ENCODE measurements around the gene BASP1. TPM values are rescaled to one million over a fixed set of nuclear protein-coding genes. Genes with fewer than 3 reads are reported as not detected.

Gene BASP1
- total and polyA plus RNA-seq, 2 experiments from 2014 or later = 87.5 to 114 TPM

- TF ChIP-seq ETS1 (IDR thresholded peaks at IDR 0.05) (no peak), EZH2phosphoT487 (IDR thresholded peaks at IDR 0.05; ENCODE audit: unreplicated experiment) (no peak), CREB1 (CRISPR knock-in tag; IDR thresholded peaks at IDR 0.05; ENCODE audit: low read depth) (no peak), ZNF331 (CRISPR knock-in tag; IDR thresholded peaks at IDR 0.05; ENCODE audit: low read depth) (no peak), CTCF (conservative IDR thresholded peaks at IDR 0.05; ENCODE audit: low read depth in 2 of 2) (no peak), STAT1 (IDR thresholded peaks at IDR 0.05; ENCODE audit: unreplicated experiment) (no peak)
These were observed 18.4 kb downstream of the BASP1 start (continued) for GRCh38 chr5:17235731-17236330.

- DNase-seq (ENCODE audit: low spot score) (no peak), ATAC-seq (no peak)
- Histone ChIP-seq H3F3A (replicated peaks; ENCODE audit: low read depth) (no peaks in the 10 kb centered on the region), H3K27ac (ENCODE audit: low read depth) (no peak overlapping the region; the same call in 1 of the 2 replicates), H3K4me2 (no peak overlapping the region), H3K4me3 (no peak overlapping the region), H4K20me1 (replicated peaks; ENCODE audit: insufficient read depth) (peaks cover 26% of the 10 kb centered on the region), H3K79me2 (replicated peaks; ENCODE audit: insufficient read depth) (peaks cover 100% of the 10 kb centered on the region), H3K27me3 (ENCODE audit: insufficient read depth) (no peaks in the 10 kb centered on the region), H3K36me3 (ENCODE audit: insufficient read depth) (no peaks in the 10 kb centered on the region), H3K4me1 (ENCODE audit: insufficient read depth) (peaks cover 15% of the 10 kb centered on the region), H3K9me2 (ENCODE audit: insufficient read depth) (no peaks in the 10 kb centered on the region), H2AFZ (no peak overlapping the region)
- H3K9me3 Mint-ChIP-seq = no peaks in the 10 kb centered on the region
- no peak overlapping the region for H3K4me3 Mint-ChIP-seq
- H3K27me3 Mint-ChIP-seq (ENCODE audit: insufficient read depth, low read depth, poor library complexity) = no peaks in the 10 kb centered on the region
- H3K36me3 Mint-ChIP-seq (ENCODE audit: low read depth) = peaks cover 14% of the 10 kb centered on the region
- peaks cover 19% of the 10 kb centered on the region for H3K4me1 Mint-ChIP-seq
- H3K27ac Mint-ChIP-seq = no peak overlapping the region
- TF ChIP-seq CREB1 (CRISPR knock-in tag; IDR thresholded peaks at IDR 0.05; ENCODE audit: low read depth) = no peak
- no peak for TF ChIP-seq ZNF114 (CRISPR knock-in tag; IDR thresholded peaks at IDR 0.05)
- no peak for TF ChIP-seq REST (IDR thresholded peaks at IDR 0.05; ENCODE audit: unreplicated experiment)
- TF ChIP-seq EZH2phosphoT487 (IDR thresholded peaks at IDR 0.05; ENCODE audit: unreplicated experiment) = no peak
- TF ChIP-seq ZNF462 (CRISPR knock-in tag; IDR thresholded peaks at IDR 0.05) = no peak
These were observed 21.1 kb downstream of the BASP1 start for GRCh38 chr5:17238521-17239041.

Data from GM23338 (cell line).